ENCODE results near the gene CLSTN3. TPM values are rescaled to one million over a fixed set of nuclear protein-coding genes. Genes with fewer than 3 reads are reported as not detected.

CLSTN3 gene
- total RNA-seq, 1 experiment from 2014 or later, result 24.7 TPM

DNA sequence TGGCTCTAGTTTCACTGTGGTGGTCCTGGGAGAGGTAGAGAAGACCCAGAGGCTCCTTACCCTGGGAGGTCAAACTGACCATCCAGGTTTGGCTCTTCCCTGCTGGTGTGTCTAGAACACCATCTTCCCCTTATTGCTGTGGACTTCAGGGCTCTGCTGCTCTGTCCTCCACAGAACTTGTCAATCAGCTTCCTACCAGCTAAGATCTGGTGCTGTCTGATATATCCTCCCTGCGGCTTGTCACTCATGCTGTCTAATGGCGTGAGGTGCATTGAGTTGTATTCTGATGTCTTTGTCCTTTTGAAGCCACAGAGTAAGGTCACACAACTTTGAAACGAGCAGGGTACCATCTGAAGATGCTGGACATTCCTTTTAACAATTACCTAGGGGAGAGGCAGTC lies 14.0 kb upstream of the CLSTN3 start (continued):
- TF ChIP-seq, protein P1, sequence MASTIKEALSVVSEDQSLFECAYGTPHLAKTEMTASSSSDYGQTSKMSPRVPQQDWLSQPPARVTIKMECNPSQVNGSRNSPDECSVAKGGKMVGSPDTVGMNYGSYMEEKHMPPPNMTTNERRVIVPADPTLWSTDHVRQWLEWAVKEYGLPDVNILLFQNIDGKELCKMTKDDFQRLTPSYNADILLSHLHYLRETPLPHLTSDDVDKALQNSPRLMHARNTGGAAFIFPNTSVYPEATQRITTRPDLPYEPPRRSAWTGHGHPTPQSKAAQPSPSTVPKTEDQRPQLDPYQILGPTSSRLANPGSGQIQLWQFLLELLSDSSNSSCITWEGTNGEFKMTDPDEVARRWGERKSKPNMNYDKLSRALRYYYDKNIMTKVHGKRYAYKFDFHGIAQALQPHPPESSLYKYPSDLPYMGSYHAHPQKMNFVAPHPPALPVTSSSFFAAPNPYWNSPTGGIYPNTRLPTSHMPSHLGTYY (CRISPR knock-in tag; IDR thresholded peaks at IDR 0.05), result no peak
- TF ChIP-seq, protein P2, sequence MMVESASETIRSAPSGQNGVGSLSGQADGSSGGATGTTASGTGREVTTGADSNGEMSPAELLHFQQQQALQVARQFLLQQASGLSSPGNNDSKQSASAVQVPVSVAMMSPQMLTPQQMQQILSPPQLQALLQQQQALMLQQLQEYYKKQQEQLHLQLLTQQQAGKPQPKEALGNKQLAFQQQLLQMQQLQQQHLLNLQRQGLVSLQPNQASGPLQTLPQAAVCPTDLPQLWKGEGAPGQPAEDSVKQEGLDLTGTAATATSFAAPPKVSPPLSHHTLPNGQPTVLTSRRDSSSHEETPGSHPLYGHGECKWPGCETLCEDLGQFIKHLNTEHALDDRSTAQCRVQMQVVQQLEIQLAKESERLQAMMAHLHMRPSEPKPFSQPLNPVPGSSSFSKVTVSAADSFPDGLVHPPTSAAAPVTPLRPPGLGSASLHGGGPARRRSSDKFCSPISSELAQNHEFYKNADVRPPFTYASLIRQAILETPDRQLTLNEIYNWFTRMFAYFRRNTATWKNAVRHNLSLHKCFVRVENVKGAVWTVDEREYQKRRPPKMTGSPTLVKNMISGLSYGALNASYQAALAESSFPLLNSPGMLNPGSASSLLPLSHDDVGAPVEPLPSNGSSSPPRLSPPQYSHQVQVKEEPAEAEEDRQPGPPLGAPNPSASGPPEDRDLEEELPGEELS (CRISPR knock-in tag; IDR thresholded peaks at IDR 0.05), result no peak
- TF ChIP-seq, protein P3, sequence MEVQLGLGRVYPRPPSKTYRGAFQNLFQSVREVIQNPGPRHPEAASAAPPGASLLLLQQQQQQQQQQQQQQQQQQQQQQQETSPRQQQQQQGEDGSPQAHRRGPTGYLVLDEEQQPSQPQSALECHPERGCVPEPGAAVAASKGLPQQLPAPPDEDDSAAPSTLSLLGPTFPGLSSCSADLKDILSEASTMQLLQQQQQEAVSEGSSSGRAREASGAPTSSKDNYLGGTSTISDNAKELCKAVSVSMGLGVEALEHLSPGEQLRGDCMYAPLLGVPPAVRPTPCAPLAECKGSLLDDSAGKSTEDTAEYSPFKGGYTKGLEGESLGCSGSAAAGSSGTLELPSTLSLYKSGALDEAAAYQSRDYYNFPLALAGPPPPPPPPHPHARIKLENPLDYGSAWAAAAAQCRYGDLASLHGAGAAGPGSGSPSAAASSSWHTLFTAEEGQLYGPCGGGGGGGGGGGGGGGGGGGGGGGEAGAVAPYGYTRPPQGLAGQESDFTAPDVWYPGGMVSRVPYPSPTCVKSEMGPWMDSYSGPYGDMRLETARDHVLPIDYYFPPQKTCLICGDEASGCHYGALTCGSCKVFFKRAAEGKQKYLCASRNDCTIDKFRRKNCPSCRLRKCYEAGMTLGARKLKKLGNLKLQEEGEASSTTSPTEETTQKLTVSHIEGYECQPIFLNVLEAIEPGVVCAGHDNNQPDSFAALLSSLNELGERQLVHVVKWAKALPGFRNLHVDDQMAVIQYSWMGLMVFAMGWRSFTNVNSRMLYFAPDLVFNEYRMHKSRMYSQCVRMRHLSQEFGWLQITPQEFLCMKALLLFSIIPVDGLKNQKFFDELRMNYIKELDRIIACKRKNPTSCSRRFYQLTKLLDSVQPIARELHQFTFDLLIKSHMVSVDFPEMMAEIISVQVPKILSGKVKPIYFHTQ (CRISPR knock-in tag; IDR thresholded peaks at IDR 0.05), result no peak
- no peak for TF ChIP-seq SP1 (CRISPR knock-in tag; conservative IDR thresholded peaks at IDR 0.05)

DNA sequence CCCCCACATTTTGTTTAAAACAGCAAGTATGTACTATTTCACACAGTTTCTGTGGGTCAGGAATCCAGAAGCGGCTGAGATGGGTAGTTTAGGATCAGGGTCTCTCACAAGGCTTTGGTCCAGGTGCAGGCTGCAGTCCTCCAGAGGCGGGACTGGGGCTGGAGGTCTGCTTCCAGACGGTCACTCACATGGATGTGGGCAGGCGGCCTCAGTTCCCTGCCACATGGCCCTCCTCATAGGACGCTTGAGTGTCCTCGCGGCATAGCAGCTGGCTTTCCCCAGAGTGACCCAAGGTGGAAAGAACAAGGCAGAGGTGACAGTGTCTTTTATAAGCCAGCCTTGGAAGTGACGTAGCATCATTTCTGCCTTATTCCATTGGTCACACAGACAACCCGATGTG lies 13.3 kb upstream of the CLSTN3 start:
- no peak for TF ChIP-seq SMAD4 (CRISPR knock-in tag; IDR thresholded peaks at IDR 0.05)
- no peak for TF ChIP-seq ZNF423 (CRISPR knock-in tag; IDR thresholded peaks at IDR 0.05)
- TF ChIP-seq ETV6 (CRISPR knock-in tag; IDR thresholded peaks at IDR 0.05), result no peak
- TF ChIP-seq FOXP1 (CRISPR knock-in tag; IDR thresholded peaks at IDR 0.05; ENCODE audit: borderline replicate concordance), result no peak
- no peak for TF ChIP-seq NFATC4 (CRISPR knock-in tag; IDR thresholded peaks at IDR 0.05)
- TF ChIP-seq TCF7 (CRISPR knock-in tag; IDR thresholded peaks at IDR 0.05; ENCODE audit: low read depth), result no peak
- TF ChIP-seq, protein P4, sequence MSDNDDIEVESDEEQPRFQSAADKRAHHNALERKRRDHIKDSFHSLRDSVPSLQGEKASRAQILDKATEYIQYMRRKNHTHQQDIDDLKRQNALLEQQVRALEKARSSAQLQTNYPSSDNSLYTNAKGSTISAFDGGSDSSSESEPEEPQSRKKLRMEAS (CRISPR knock-in tag; IDR thresholded peaks at IDR 0.05), result no peak
- no peak for TF ChIP-seq NR2C2 (CRISPR knock-in tag; IDR thresholded peaks at IDR 0.05)
- TF ChIP-seq, protein P5, sequence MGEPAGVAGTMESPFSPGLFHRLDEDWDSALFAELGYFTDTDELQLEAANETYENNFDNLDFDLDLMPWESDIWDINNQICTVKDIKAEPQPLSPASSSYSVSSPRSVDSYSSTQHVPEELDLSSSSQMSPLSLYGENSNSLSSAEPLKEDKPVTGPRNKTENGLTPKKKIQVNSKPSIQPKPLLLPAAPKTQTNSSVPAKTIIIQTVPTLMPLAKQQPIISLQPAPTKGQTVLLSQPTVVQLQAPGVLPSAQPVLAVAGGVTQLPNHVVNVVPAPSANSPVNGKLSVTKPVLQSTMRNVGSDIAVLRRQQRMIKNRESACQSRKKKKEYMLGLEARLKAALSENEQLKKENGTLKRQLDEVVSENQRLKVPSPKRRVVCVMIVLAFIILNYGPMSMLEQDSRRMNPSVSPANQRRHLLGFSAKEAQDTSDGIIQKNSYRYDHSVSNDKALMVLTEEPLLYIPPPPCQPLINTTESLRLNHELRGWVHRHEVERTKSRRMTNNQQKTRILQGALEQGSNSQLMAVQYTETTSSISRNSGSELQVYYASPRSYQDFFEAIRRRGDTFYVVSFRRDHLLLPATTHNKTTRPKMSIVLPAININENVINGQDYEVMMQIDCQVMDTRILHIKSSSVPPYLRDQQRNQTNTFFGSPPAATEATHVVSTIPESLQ (CRISPR knock-in tag; IDR thresholded peaks at IDR 0.05), result no peak
- TF ChIP-seq PRRX2 (CRISPR knock-in tag; IDR thresholded peaks at IDR 0.05), result no peak
- TF ChIP-seq, protein P6, sequence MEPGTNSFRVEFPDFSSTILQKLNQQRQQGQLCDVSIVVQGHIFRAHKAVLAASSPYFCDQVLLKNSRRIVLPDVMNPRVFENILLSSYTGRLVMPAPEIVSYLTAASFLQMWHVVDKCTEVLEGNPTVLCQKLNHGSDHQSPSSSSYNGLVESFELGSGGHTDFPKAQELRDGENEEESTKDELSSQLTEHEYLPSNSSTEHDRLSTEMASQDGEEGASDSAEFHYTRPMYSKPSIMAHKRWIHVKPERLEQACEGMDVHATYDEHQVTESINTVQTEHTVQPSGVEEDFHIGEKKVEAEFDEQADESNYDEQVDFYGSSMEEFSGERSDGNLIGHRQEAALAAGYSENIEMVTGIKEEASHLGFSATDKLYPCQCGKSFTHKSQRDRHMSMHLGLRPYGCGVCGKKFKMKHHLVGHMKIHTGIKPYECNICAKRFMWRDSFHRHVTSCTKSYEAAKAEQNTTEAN (CRISPR knock-in tag; IDR thresholded peaks at IDR 0.05), result no peak
- TF ChIP-seq FOXJ3 (CRISPR knock-in tag; IDR thresholded peaks at IDR 0.05; ENCODE audit: borderline replicate concordance), result no peak
- Mint-ChIP-seq H3K36me3 (no peaks in the 10 kb centered on the region), H3K9me3 (no peaks in the 10 kb centered on the region), H3K4me3 (no peak overlapping the region), H3K4me1 (peaks cover 4% of the 10 kb centered on the region), H3K27me3 (ENCODE audit: low read depth) (peaks cover 5% of the 10 kb centered on the region; the same call in 1 of the 2 replicates), H3K27ac (no peak overlapping the region)
- DNase-seq (ENCODE audit: low spot score) (no peak), ATAC-seq (no peak)
- ChIA-PET POLR2A (no interaction called here), CTCF (no interaction called here)
